Upper lobe of left lung (tissue), 4 donors: ENCODE data around the gene C19orf25.

Experiments
- CTCF ChIP-seq, 6 experiments: fragments of 450-650 bp in 4 of 6; fragments of 200-600 bp in 2 of 6; sonication (generic) in 2 of 6; IDR thresholded peaks; one replicate each; pipeline ENCODE4 v1.5.1; 2016 to 2019; ENCODE audit warnings: antibody characterized with exemption in 6 of 6
- POLR2A ChIP-seq, 4 donors: fragments of 450-650 bp; IDR thresholded peaks; one replicate each; pipeline ENCODE4 v1.5.1; 2016 to 2017; ENCODE audit warnings: antibody characterized with exemption in 4 of 4, mild to moderate bottlenecking in 2 of 4

GRCh38 chr19:1466461-1467214 lies 12.4 kb downstream of the C19orf25 start:
- no peak for TF ChIP-seq CTCF (IDR thresholded peaks at IDR 0.05)
- no peak for TF ChIP-seq POLR2A (IDR thresholded peaks at IDR 0.05)
